GM23338 (cell line): ENCODE measurements around the gene PRRT1.

Experiments
- EZH2 ChIP-seq: fragments of 200-600 bp; sonication (generic); IDR thresholded peaks from one replicate; pipeline ENCODE4 v1.8.0; 2017; ENCODE audit warnings: antibody characterized with exemption, mild to moderate bottlenecking, low read depth; ENCODE audit not compliant: unreplicated experiment
- TF ChIP-seq, protein P1 (sequence below), 2 experiments: fragments of 200-600 bp in 1 of 2; sonication (generic) in 1 of 2; conservative IDR thresholded peaks; 2 replicates each; pipeline versions ENCODE4 v1.5.1 to v1.6.1; 2016 to 2017; ENCODE audit warnings: antibody characterized with exemption in 2 of 2, low read depth in 2 of 2, mild to moderate bottlenecking in 2 of 2, moderate library complexity in 1 of 2

DNA sequence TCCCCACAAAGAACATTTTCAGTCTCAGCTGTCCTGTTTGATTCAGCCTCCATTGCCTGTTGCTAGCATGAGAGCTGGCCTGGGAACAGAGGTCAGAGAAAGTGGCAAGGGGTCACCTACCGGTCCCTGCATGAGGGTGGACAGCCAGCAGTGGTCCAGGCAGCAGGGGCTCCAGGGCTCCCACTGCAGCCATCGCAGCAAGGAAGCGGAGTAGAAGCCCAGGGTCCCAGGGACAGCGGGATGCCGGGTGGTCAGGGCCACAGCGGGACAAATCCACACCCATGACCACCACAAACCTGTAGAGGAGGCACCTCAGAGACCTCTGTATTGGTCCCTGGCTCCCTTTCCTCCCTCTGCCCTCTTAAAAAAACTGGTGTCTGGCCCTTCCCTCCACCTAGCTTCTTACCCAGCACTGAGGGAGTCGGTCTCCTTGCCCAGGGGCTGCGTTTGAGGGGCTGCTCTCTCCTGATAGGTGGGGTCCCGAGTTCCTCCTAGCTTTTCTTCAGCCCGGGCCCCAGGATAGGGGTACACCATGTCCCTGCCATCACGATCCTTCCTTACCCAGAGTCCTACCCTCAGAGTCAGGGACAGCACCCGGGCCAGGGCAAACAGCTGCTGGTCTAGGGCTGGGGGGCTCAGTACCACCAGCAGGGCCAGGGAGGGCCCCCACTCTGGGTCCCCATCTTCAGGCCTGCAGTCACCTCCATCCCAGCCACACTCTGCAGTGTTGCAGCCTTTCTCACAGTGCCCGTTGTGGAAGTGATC, 49.2 kb upstream of the PRRT1 start:
- TF ChIP-seq EZH2: no peak
- TF ChIP-seq, protein P1, sequence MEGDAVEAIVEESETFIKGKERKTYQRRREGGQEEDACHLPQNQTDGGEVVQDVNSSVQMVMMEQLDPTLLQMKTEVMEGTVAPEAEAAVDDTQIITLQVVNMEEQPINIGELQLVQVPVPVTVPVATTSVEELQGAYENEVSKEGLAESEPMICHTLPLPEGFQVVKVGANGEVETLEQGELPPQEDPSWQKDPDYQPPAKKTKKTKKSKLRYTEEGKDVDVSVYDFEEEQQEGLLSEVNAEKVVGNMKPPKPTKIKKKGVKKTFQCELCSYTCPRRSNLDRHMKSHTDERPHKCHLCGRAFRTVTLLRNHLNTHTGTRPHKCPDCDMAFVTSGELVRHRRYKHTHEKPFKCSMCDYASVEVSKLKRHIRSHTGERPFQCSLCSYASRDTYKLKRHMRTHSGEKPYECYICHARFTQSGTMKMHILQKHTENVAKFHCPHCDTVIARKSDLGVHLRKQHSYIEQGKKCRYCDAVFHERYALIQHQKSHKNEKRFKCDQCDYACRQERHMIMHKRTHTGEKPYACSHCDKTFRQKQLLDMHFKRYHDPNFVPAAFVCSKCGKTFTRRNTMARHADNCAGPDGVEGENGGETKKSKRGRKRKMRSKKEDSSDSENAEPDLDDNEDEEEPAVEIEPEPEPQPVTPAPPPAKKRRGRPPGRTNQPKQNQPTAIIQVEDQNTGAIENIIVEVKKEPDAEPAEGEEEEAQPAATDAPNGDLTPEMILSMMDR (conservative IDR thresholded peaks at IDR 0.05; ENCODE audit: low read depth in 2 of 2): no peak
